SW480 (cell line): ENCODE data around the gene ARL2BP.
"Not testable (repeated sequence)": the region's sequence is repeated elsewhere in the genome, so short reads cannot be mapped to it uniquely, and the experiment has no call there.

ENCODE experiments used
- DNase-seq: peaks from one replicate; pipeline ENCODE4 v3.0.0-alpha.2; 2016; ENCODE audit warnings: low spot score

Gene ARL2BP

GRCh38 chr16:57244767-57245471, at the start of gene ARL2BP:
Gene ARL2BP (plus strand): TSS chr16:57245259. CDS start chr16:57245368, 109 bp downstream.
- DNase-seq, result peak; percentile 94

- no peak for DNase-seq
These were observed 48.8 kb upstream of the ARL2BP start for GRCh38 chr16:57196286-57196685.

- DNase-seq, result no peak
These were observed 48.3 kb upstream of the ARL2BP start for GRCh38 chr16:57196753-57197152.

- not testable (repeated sequence) for DNase-seq
These were observed 44.7 kb upstream of the ARL2BP start for GRCh38 chr16:57200321-57200720.

- not testable (repeated sequence) for DNase-seq
These were observed 44.1 kb upstream of the ARL2BP start for GRCh38 chr16:57200926-57201325.

- no peak for DNase-seq
These were observed 42.8 kb upstream of the ARL2BP start for GRCh38 chr16:57202095-57202886.

GRCh38 chr16:57203451-57203850, 41.6 kb upstream of the ARL2BP start:
- no peak for DNase-seq

- no peak for DNase-seq
These were observed 40.4 kb upstream of the ARL2BP start for GRCh38 chr16:57204675-57205074.

GRCh38 chr16:57208926-57209325, 36.1 kb upstream of the ARL2BP start:
- no peak for DNase-seq

GRCh38 chr16:57209780-57210179, 35.3 kb upstream of the ARL2BP start:
- DNase-seq, result no peak

- no peak for DNase-seq
These were observed 31.6 kb upstream of the ARL2BP start for GRCh38 chr16:57213462-57213861.

- no peak for DNase-seq
These were observed 28.1 kb upstream of the ARL2BP start for GRCh38 chr16:57216968-57217367.

GRCh38 chr16:57223057-57223456, 22.0 kb upstream of the ARL2BP start:
- no peak for DNase-seq

GRCh38 chr16:57224651-57225335, 20.3 kb upstream of the ARL2BP start:
- DNase-seq, result no peak

- DNase-seq, result no peak
These were observed 19.1 kb upstream of the ARL2BP start for GRCh38 chr16:57225978-57226377.

GRCh38 chr16:57226701-57227621, 18.1 kb upstream of the ARL2BP start:
- no peak for DNase-seq

- DNase-seq, result no peak
These were observed 16.0 kb upstream of the ARL2BP start for GRCh38 chr16:57229079-57229478.

- no peak for DNase-seq
These were observed 13.2 kb upstream of the ARL2BP start for GRCh38 chr16:57231821-57232350.

- DNase-seq, result no peak
These were observed 10.9 kb upstream of the ARL2BP start for GRCh38 chr16:57233944-57234706.

- DNase-seq, result no peak
These were observed 10.4 kb upstream of the ARL2BP start for GRCh38 chr16:57234707-57235092.
